Endothelial cell (in vitro differentiated cells): Measurements from ENCODE around the gene HIBCH. TPM values are rescaled to one million over a fixed set of nuclear protein-coding genes. Genes with fewer than 3 reads are reported as not detected.
"Not testable (repeated sequence)": the region's sequence is repeated elsewhere in the genome, so short reads cannot be mapped to it uniquely, and the experiment has no call there.

Source experiments
- DNase-seq: peaks from one replicate; pipeline ENCODE4 v3.0.0; 2021; ENCODE audit warnings: low spot score
- H3K27ac Mint-ChIP-seq: one replicate; pipeline ENCODE4 v1.8.0; 2021; ENCODE audit warnings: mixed read lengths, inconsistent platforms; ENCODE audit not compliant: unreplicated experiment
- H3K27me3 Mint-ChIP-seq: one replicate; pipeline ENCODE4 v1.8.0; 2021; ENCODE audit warnings: mild to moderate bottlenecking, moderate library complexity, mixed read lengths, inconsistent platforms; ENCODE audit not compliant: unreplicated experiment
- H3K36me3 Mint-ChIP-seq: one replicate; pipeline ENCODE4 v1.8.0; 2021; ENCODE audit warnings: mild to moderate bottlenecking, low read depth, mixed read lengths, inconsistent platforms; ENCODE audit not compliant: unreplicated experiment
- H3K4me1 Mint-ChIP-seq: one replicate; pipeline ENCODE4 v1.8.0; 2021; ENCODE audit warnings: mild to moderate bottlenecking, mixed read lengths, inconsistent platforms; ENCODE audit not compliant: unreplicated experiment
- H3K4me3 Mint-ChIP-seq: one replicate; pipeline ENCODE4 v1.8.0; 2021; ENCODE audit warnings: mild to moderate bottlenecking, mixed read lengths, inconsistent platforms; ENCODE audit not compliant: unreplicated experiment
- H3K9me3 Mint-ChIP-seq: one replicate; pipeline ENCODE4 v1.8.0; 2021; ENCODE audit warnings: mixed read lengths, inconsistent platforms; ENCODE audit not compliant: unreplicated experiment
- total RNA-seq: library from RNA; stranded (reverse); fragmentation: NEBNext Ultra II Directional; extraction: Animal tissue kit (Norgen Biotek cat#: 25700); gene quantifications from one replicate; pipeline ENCODE4 v1.2.1, GENCODE V29; 2021; ENCODE audit not compliant: unreplicated experiment
- TF ChIP-seq, protein P1 (sequence below): fragments of 200-600 bp; sonication (generic); IDR thresholded peaks from one replicate; pipeline ENCODE4 v1.5.0; 2021; ENCODE audit warnings: antibody characterized with exemption; ENCODE audit not compliant: unreplicated experiment

HIBCH gene
- total RNA-seq, 1 donor from 2014 or later = 29.8 TPM

DNA sequence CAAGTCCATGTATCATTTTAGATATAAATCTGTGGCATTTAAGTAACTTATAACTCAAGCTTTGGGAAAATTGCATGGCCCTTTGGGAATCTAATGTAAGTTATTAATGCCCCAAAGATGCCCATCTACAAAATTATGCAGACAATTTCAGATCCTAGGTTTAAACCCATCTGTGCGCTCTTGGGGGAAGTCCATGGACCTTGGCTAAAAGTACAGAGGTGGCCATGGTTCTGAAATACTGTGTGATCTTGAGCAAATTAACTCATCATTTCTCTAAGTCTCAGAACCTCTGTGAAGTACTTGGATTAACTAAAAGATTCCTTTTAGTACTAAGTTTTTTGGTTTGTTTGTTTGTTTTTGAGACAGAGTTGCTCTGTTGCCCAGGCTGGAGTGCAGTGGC, 43.3 kb upstream of the HIBCH start:
- no peaks in the 10 kb centered on the region for H3K27me3 Mint-ChIP-seq
- H3K36me3 Mint-ChIP-seq = peaks cover 3% of the 10 kb centered on the region
- no peaks in the 10 kb centered on the region for H3K4me1 Mint-ChIP-seq
- no peak overlapping the region for H3K4me3 Mint-ChIP-seq
- TF ChIP-seq, protein P1, sequence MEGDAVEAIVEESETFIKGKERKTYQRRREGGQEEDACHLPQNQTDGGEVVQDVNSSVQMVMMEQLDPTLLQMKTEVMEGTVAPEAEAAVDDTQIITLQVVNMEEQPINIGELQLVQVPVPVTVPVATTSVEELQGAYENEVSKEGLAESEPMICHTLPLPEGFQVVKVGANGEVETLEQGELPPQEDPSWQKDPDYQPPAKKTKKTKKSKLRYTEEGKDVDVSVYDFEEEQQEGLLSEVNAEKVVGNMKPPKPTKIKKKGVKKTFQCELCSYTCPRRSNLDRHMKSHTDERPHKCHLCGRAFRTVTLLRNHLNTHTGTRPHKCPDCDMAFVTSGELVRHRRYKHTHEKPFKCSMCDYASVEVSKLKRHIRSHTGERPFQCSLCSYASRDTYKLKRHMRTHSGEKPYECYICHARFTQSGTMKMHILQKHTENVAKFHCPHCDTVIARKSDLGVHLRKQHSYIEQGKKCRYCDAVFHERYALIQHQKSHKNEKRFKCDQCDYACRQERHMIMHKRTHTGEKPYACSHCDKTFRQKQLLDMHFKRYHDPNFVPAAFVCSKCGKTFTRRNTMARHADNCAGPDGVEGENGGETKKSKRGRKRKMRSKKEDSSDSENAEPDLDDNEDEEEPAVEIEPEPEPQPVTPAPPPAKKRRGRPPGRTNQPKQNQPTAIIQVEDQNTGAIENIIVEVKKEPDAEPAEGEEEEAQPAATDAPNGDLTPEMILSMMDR = no peak
- no peaks in the 10 kb centered on the region for H3K9me3 Mint-ChIP-seq
- DNase-seq = no peak
- H3K27ac Mint-ChIP-seq = no peak overlapping the region

DNA sequence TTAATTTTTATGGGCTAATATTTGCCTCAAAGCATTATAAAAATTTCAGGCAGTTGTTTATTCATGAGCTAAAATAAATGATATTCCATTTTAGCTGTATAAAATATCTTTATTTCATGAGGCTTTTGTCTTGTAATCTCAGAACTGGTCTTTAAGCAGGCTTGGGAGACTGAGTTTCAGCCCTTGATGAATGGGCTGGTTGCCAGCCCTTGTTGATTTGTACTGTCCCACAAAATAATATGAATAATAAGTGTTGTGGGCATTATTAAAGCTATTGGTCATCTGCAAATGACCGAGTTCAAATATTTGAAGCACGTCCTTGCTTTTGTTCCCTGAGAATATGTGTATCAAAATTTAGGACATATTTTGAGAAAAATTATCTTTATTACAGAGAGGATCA, 41.9 kb upstream of the HIBCH start:
- DNase-seq = no peak
- peaks cover 3% of the 10 kb centered on the region for H3K36me3 Mint-ChIP-seq
- H3K27me3 Mint-ChIP-seq = no peaks in the 10 kb centered on the region
- no peaks in the 10 kb centered on the region for H3K9me3 Mint-ChIP-seq
- no peaks in the 10 kb centered on the region for H3K4me1 Mint-ChIP-seq
- TF ChIP-seq, protein P1 = no peak
- no peak overlapping the region for H3K27ac Mint-ChIP-seq
- H3K4me3 Mint-ChIP-seq = no peak overlapping the region

DNA sequence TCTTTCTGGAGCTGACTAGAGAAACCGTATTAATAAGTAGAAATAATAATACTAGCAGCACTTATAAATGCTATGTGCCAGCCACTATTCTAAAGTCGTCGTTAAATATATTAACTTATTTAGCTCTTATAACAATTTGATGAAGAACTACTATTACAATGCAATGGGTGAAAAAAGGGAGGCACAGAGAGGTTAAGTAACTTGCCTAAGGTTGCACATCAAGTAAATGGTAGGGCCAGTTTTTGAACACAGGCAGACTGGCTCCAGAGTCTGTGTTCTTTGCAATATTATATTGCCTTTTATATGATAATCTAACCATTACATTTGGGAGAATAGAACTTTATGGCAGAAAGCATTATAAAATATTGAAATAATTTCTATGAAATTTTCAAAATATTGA, 41.3 kb upstream of the HIBCH start:
- TF ChIP-seq, protein P1 = no peak
- Mint-ChIP-seq H3K27ac (no peak overlapping the region), H3K27me3 (no peaks in the 10 kb centered on the region), H3K4me1 (no peaks in the 10 kb centered on the region), H3K9me3 (no peaks in the 10 kb centered on the region), H3K36me3 (peaks cover 3% of the 10 kb centered on the region), H3K4me3 (no peak overlapping the region)
- DNase-seq = no peak

DNA sequence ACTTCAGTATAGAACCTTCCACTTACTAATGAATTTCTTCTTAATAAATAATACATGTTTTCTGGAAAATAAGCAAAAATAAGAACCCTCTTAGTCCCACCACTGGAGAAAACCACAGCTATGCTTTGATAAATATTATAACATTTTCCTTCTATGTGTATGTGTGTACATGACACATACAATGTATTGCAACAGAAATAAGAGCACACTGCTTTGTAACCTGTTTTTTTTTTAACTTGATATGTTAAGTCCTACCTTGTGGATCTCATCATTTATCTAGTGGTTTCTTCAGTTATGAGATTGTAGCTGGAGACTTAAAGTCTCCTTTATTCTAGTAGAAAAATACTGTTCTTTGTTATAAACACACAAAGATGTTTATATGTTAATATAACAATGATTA, 40.9 kb upstream of the HIBCH start:
- H3K27me3 Mint-ChIP-seq = no peaks in the 10 kb centered on the region
- no peaks in the 10 kb centered on the region for H3K4me1 Mint-ChIP-seq
- no peaks in the 10 kb centered on the region for H3K9me3 Mint-ChIP-seq
- no peak overlapping the region for H3K4me3 Mint-ChIP-seq
- peaks cover 3% of the 10 kb centered on the region for H3K36me3 Mint-ChIP-seq
- TF ChIP-seq, protein P1 = no peak
- no peak for DNase-seq
- H3K27ac Mint-ChIP-seq = no peak overlapping the region

DNA sequence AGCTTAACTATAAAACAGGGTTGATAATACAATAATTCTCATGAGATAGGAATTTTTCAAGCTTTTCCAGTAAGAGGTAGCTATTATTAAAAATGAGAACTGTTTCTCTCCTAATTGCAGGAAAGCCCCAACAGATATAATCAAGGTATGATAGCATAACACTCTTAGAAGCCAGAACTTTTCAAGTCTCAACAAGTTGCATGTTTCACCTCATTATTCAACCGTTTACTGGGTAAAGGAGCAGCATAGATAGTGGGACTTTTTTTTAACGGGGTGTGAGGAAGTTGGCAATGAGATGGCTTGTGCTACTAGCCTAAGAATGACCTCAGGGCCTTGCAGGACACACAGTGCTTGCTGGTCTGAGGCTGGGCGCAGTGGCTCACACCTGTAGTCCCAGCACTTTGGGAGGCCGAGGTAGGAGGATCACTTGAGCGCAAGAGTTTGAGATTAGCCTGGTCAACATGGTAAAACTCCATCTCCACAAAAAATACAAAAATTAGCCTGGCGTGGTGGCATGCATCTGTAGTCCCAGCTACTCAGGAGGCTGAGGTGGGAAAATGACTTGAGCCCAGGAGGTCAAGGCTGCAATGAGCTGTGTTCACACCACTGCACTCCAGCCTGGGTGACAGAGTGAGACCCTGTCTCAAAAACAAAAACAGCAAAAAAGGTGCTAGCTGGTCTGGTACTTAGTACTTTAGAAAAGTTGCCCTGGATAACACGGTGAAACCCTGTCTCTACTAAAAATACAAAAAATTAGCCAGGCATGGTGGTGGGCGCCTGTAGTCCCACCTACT, 39.2 kb upstream of the HIBCH start:
- H3K9me3 Mint-ChIP-seq, H3K36me3 Mint-ChIP-seq, H3K27ac Mint-ChIP-seq, H3K4me3 Mint-ChIP-seq, DNase-seq, H3K4me1 Mint-ChIP-seq, H3K27me3 Mint-ChIP-seq: not testable (repeated sequence)
